Kidney epithelial cell (primary cell): Measurements from ENCODE around the gene GGT6. TPM values are rescaled to one million over a fixed set of nuclear protein-coding genes. Genes with fewer than 3 reads are reported as not detected.

Experiments used
- DNase-seq: peaks from one replicate; pipeline ENCODE4 v3.0.0-alpha.2; 2010; ENCODE audit warnings: low read depth
- H3K27me3 ChIP-seq: 2 replicates; pipeline ENCODE4 v1.6.0; 2011; ENCODE audit warnings: low read length; ENCODE audit not compliant: control insufficient read depth, insufficient read depth
- H3K36me3 ChIP-seq: 2 replicates; pipeline ENCODE4 v1.5.1; 2011; ENCODE audit warnings: low read length; ENCODE audit not compliant: control insufficient read depth, insufficient read depth
- H3K4me3 ChIP-seq: 2 replicates; pipeline ENCODE4 v1.5.1; 2011; ENCODE audit warnings: low read depth, mild to moderate bottlenecking, control low read depth, low read length
- CTCF ChIP-seq: IDR thresholded peaks from 2 replicates; pipeline ENCODE4 v1.5.1; 2011; ENCODE audit warnings: mild to moderate bottlenecking, moderate library complexity, low read length, control low read depth, inconsistent platforms; ENCODE audit not compliant: insufficient read depth, poor library complexity, severe bottlenecking
- total RNA-seq: library from RNA; depleted of rRNA; stranded (reverse); fragments of >200 nt; gene quantifications from 2 replicates; pipeline ENCODE4 v1.2.3, GENCODE V29; 2015

GGT6 gene
- total RNA-seq, 1 donor from 2014 or later: 0.38 TPM

GRCh38 chr17:4522661-4523060 lies 37.7 kb downstream of the GGT6 start:
- no peak for TF ChIP-seq CTCF
- Histone ChIP-seq H3K36me3 (peaks cover 4% of the 10 kb centered on the region), H3K4me3 (no peak overlapping the region), H3K27me3 (no peaks in the 10 kb centered on the region)
- no peak for DNase-seq

- Histone ChIP-seq H3K4me3 (no peak overlapping the region), H3K27me3 (no peaks in the 10 kb centered on the region), H3K36me3 (peaks cover 3% of the 10 kb centered on the region)
- DNase-seq: peak; percentile 31
- TF ChIP-seq CTCF: no peak
Observed at GRCh38 chr17:4520894-4521600, 39.3 kb downstream of the GGT6 start.

- H3K4me3 ChIP-seq: no peak overlapping the region
- no peaks in the 10 kb centered on the region for H3K27me3 ChIP-seq
- H3K36me3 ChIP-seq: peaks cover under 1% of the 10 kb centered on the region
- no peak for DNase-seq
- TF ChIP-seq CTCF: no peak
Observed at GRCh38 chr17:4520060-4520893, 40.1 kb downstream of the GGT6 start.

- no peak for TF ChIP-seq CTCF
- no peak overlapping the region for H3K4me3 ChIP-seq
- no peaks in the 10 kb centered on the region for H3K36me3 ChIP-seq
- DNase-seq: no peak
- H3K27me3 ChIP-seq: no peaks in the 10 kb centered on the region
Observed at GRCh38 chr17:4519361-4519788, 41.0 kb downstream of the GGT6 start.

- TF ChIP-seq CTCF: no peak
- Histone ChIP-seq H3K36me3 (no peaks in the 10 kb centered on the region), H3K27me3 (no peaks in the 10 kb centered on the region), H3K4me3 (no peak overlapping the region)
- DNase-seq: no peak
Observed at GRCh38 chr17:4518901-4519300, 41.5 kb downstream of the GGT6 start.
